HepG2 (cell line): ENCODE data around the gene FZD4.
"Not testable (repeated sequence)": the region's sequence is repeated elsewhere in the genome, so short reads cannot be mapped to it uniquely, and the experiment has no call there.

Source experiments
- CREB1 ChIP-seq, 2 experiments: fragments of 450-650 bp in 1 of 2; IDR thresholded peaks; 2 replicates each; pipeline ENCODE4 v1.6.1; 2016 to 2017; ENCODE audit warnings: control low read depth in 1 of 2, mild to moderate bottlenecking in 1 of 2, missing compliant biosample characterization in 1 of 2, missing genetic modification characterization in 1 of 2
- CTCF ChIP-seq: sonication (generic); formaldehyde crosslinking; IDR thresholded peaks from 2 replicates; pipeline ENCODE4 v1.5.0; 2020; ENCODE audit warnings: mild to moderate bottlenecking, missing genetic modification reagents, moderate library complexity
- HDAC2 ChIP-seq: sonication (generic); formaldehyde crosslinking; IDR thresholded peaks from 2 replicates; pipeline ENCODE4 v1.4.0; 2020; ENCODE audit warnings: missing genetic modification reagents
- IKZF1 ChIP-seq: fragments of 450-650 bp; IDR thresholded peaks from 2 replicates; pipeline ENCODE4 v1.7.1; 2016
- JUND ChIP-seq: sonication (generic); formaldehyde crosslinking; IDR thresholded peaks from 2 replicates; pipeline ENCODE4 v1.8.0; 2022; ENCODE audit warnings: mild to moderate bottlenecking, missing genetic modification reagents
- NR2F2 ChIP-seq: IDR thresholded peaks from 2 replicates; pipeline ENCODE4 v1.6.1; 2012; ENCODE audit warnings: low read depth, inconsistent platforms, borderline replicate concordance
- POLR2A ChIP-seq, 2 experiments: IDR thresholded peaks; 2 replicates each; pipeline ENCODE4 v1.6.1; 2011; ENCODE audit warnings: low read depth in 2 of 2, low read length in 2 of 2, mild to moderate bottlenecking in 1 of 2, moderate library complexity in 1 of 2; ENCODE audit not compliant: insufficient read depth in 1 of 2
- POLR2AphosphoS5 ChIP-seq: IDR thresholded peaks from 2 replicates; pipeline ENCODE4 v1.6.1; 2012; ENCODE audit warnings: low read depth, low read length
- REL ChIP-seq: sonication (generic); formaldehyde crosslinking; conservative IDR thresholded peaks from 2 replicates; pipeline ENCODE4 v1.8.0; 2022; ENCODE audit warnings: mild to moderate bottlenecking, missing genetic modification reagents, moderate library complexity
- ZBTB33 ChIP-seq: sonication (generic); formaldehyde crosslinking; IDR thresholded peaks from 2 replicates; pipeline ENCODE4 v1.4.0; 2020; ENCODE audit warnings: missing genetic modification reagents
- ZNF432 ChIP-seq: sonication (generic); formaldehyde crosslinking; IDR thresholded peaks from 2 replicates; pipeline ENCODE4 v1.5.0; 2020; ENCODE audit warnings: missing genetic modification reagents, mild to moderate bottlenecking, borderline replicate concordance
- ZNF510 ChIP-seq: sonication (generic); formaldehyde crosslinking; IDR thresholded peaks from 2 replicates; pipeline ENCODE4 v1.4.0; 2020; ENCODE audit warnings: low read depth, mild to moderate bottlenecking, missing genetic modification reagents
- TF ChIP-seq, protein P1 (sequence below): IDR thresholded peaks from 2 replicates; pipeline ENCODE4 v1.6.1; 2012; ENCODE audit warnings: low read depth, low read length, improper control_type of control experiment
- TF ChIP-seq, protein P2 (sequence below): sonication (generic); formaldehyde crosslinking; IDR thresholded peaks from 2 replicates; pipeline ENCODE4 v1.4.0; 2020; ENCODE audit warnings: missing genetic modification reagents, borderline replicate concordance

DNA sequence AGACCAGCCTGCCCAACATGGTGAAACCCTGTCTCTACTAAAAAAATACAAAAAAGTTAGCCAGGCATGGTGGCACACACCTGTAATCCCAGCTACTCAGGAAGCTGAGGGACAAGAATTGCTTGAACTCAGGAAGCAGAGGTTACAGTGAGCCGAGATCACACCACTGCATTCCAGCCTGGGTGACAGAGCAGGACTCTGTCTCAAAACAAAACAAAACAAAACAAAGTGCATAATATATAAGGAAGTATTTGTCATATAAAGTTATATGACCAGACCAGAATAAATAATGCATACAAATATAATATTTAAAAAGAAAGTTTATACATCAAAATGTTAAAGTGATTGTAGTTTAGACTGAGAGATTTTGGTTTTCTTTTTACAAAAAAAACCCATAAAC, 39.3 kb downstream of the FZD4 start:
- TF ChIP-seq NR2F2; IKZF1; ZNF510; POLR2A (IDR thresholded peaks at IDR 0.05; ENCODE audit: insufficient read depth in 1 of 2, low read depth in 2 of 2, low read length in 2 of 2); CTCF (CRISPR knock-in tag); HDAC2 (CRISPR knock-in tag); CREB1 (IDR thresholded peaks at IDR 0.05); CREB1 (CRISPR knock-in tag; IDR thresholded peaks at IDR 0.05); ZBTB33 (CRISPR knock-in tag); REL (CRISPR knock-in tag); ZNF432 (CRISPR knock-in tag); JUND; POLR2AphosphoS5: not testable (repeated sequence)
- TF ChIP-seq, protein P1, sequence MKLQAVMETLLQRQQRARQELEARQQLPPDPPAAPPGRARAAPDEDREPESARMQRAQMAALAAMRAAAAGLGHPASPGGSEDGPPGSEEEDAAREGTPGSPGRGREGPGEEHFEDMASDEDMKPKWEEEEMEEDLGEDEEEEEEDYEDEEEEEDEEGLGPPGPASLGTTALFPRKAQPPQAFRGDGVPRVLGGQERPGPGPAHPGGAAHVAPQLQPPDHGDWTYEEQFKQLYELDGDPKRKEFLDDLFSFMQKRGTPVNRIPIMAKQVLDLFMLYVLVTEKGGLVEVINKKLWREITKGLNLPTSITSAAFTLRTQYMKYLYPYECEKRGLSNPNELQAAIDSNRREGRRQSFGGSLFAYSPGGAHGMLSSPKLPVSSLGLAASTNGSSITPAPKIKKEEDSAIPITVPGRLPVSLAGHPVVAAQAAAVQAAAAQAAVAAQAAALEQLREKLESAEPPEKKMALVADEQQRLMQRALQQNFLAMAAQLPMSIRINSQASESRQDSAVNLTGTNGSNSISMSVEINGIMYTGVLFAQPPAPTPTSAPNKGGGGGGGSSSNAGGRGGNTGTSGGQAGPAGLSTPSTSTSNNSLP: not testable (repeated sequence)
- TF ChIP-seq, protein P2, sequence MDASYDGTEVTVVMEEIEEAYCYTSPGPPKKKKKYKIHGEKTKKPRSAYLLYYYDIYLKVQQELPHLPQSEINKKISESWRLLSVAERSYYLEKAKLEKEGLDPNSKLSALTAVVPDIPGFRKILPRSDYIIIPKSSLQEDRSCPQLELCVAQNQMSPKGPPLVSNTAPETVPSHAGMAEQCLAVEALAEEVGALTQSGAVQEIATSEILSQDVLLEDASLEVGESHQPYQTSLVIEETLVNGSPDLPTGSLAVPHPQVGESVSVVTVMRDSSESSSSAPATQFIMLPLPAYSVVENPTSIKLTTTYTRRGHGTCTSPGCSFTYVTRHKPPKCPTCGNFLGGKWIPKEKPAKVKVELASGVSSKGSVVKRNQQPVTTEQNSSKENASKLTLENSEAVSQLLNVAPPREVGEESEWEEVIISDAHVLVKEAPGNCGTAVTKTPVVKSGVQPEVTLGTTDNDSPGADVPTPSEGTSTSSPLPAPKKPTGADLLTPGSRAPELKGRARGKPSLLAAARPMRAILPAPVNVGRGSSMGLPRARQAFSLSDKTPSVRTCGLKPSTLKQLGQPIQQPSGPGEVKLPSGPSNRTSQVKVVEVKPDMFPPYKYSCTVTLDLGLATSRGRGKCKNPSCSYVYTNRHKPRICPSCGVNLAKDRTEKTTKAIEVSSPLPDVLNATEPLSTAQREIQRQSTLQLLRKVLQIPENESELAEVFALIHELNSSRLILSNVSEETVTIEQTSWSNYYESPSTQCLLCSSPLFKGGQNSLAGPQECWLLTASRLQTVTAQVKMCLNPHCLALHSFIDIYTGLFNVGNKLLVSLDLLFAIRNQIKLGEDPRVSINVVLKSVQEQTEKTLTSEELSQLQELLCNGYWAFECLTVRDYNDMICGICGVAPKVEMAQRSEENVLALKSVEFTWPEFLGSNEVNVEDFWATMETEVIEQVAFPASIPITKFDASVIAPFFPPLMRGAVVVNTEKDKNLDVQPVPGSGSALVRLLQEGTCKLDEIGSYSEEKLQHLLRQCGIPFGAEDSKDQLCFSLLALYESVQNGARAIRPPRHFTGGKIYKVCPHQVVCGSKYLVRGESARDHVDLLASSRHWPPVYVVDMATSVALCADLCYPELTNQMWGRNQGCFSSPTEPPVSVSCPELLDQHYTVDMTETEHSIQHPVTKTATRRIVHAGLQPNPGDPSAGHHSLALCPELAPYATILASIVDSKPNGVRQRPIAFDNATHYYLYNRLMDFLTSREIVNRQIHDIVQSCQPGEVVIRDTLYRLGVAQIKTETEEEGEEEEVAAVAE: not testable (repeated sequence)
